ENCODE measurements around the gene CYTIP. TPM values are rescaled to one million over a fixed set of nuclear protein-coding genes. Genes with fewer than 3 reads are reported as not detected.

Gene CYTIP
- not detected for polyA plus RNA-seq (2013, experiment 1 of 4)
- polyA plus RNA-seq (2013, experiment 2 of 4), result not detected
- polyA plus RNA-seq (2013, experiment 3 of 4), result not detected
- 0.12 TPM for polyA plus RNA-seq (2013, experiment 4 of 4)

DNA sequence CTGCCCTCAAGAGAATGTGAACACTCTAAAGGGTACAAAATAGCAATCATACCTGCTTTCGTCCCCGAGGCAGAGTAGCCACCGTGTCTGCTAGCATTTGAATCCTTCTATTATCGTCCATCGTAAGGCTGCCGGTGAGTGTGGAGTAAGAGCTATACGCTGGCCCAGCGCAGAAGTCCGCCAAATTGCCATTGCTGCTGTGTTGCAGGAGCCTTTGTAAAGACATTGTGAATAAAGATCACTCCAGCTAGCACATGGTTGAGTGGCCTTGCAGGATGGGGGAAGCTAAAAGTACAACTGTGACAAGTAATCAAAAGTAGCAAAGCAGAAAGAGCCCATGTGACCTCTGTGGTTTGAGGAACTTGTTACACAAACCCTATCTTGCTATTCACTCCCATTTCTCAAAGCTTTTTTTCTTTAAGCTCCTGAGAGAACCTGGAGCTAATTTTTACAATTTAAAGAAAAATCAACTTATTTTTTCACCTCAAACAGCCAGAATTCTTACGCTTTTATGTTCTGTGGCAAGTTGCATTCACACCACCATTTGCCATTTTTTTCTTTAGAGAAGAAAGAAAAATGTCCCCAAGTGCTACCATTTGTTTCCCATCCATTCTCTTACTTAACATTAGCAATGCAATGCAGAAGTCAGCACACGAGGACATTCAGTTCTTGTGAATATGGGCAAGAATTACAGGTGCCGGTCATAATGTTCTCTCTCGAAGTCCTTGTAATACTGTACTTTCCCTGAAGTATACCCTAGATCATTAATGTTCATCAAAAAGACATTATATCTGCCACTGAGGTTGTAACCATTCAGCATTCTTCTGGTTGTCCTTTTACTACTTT lies at the start of gene CYTIP:
CYTIP (minus strand) TSS at position 295 of the 846 bp plus-strand sequence; CDS start at position 226, 69 bp downstream.
- Histone ChIP-seq H3K4me1 (ENCODE audit: control insufficient read depth, insufficient read depth, low read length) (no peaks in the 10 kb centered on the region), H3K4me3 (ENCODE audit: insufficient read depth, low read depth, low read length) (no peak within 1 kb of the TSS), H3K27ac (ENCODE audit: insufficient read depth, low read depth, low read length, poor library complexity, severe bottlenecking) (no peak within 1 kb of the TSS), H3K27me3 (ENCODE audit: control insufficient read depth, insufficient read depth, low read length, poor library complexity, severe bottlenecking) (no peaks in the 10 kb centered on the region), H3K36me3 (ENCODE audit: control insufficient read depth, insufficient read depth, low read length) (no peaks in the 10 kb centered on the region), H3K9me3 (ENCODE audit: control insufficient read depth, low read length) (no peaks in the 10 kb centered on the region)
- 94% methylated on average over 13 of the region's 13 CpGs for WGBS, 2 experiments

DNA sequence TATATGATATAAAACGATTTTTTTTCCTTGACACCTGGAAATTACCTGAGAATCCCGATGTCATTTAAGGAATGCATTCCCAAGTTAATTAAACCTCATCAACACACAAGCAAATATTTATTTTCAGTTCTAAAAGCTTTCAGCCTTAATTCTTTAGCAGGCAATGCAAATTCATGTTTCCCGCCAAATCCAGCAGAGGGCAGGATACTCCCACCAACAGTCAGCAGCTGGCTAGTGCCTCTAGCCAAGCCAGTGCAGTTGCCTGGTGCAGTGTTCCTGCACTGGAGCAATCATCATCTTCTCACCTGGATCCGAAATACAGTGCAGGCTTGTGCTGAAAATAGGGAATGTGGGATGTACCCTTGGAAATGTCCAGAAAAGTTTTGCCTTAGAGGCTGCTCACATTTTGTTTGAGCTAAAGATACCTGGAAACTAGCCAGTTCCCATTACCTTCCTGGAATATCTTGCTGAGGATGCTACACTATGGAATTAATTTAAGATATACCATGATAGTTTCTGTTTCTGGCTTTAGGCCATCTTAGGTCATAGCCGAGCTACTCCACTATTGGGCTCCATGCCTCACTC lies 48.4 kb upstream of the CYTIP start:
- Histone ChIP-seq H3K27me3 (ENCODE audit: control insufficient read depth, insufficient read depth, low read length, poor library complexity, severe bottlenecking) (no peaks in the 10 kb centered on the region), H3K9me3 (ENCODE audit: control insufficient read depth, low read length) (no peaks in the 10 kb centered on the region), H3K27ac (ENCODE audit: insufficient read depth, low read depth, low read length, poor library complexity, severe bottlenecking) (no peak overlapping the region), H3K36me3 (ENCODE audit: control insufficient read depth, insufficient read depth, low read length) (no peaks in the 10 kb centered on the region), H3K4me1 (ENCODE audit: control insufficient read depth, insufficient read depth, low read length) (no peaks in the 10 kb centered on the region), H3K4me3 (ENCODE audit: insufficient read depth, low read depth, low read length) (no peak overlapping the region)
- WGBS, 2 experiments, result 17% methylated on average over 5 of the region's 5 CpGs

DNA sequence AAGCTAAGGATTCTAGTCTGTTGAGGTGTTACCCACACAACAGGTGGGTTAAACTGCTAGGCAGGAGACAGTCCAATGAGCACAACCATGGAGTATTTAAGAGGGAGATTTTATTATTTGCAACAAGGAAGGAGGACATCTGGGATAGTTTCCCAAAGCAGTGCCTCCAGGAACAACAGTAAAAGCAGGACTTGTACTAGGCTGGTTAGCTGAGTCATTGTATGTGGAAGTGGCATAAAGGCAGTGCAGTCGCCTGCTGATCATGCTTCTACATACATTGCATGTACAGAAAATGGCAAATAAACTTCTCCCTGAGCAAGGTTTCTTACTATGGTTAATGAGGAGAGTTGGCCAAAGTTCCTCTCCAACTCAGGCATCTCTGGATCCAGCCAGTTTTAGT lies 46.1 kb upstream of the CYTIP start:
- WGBS, 2 experiments, result 94 to 100% methylated on average over 1 of the region's 1 CpG
- no peak overlapping the region for H3K4me3 ChIP-seq (ENCODE audit: insufficient read depth, low read depth, low read length)
- H3K9me3 ChIP-seq (ENCODE audit: control insufficient read depth, low read length), result no peaks in the 10 kb centered on the region
- H3K4me1 ChIP-seq (ENCODE audit: control insufficient read depth, insufficient read depth, low read length), result no peaks in the 10 kb centered on the region
- no peaks in the 10 kb centered on the region for H3K27me3 ChIP-seq (ENCODE audit: control insufficient read depth, insufficient read depth, low read length, poor library complexity, severe bottlenecking)
- H3K36me3 ChIP-seq (ENCODE audit: control insufficient read depth, insufficient read depth, low read length), result no peaks in the 10 kb centered on the region
- H3K27ac ChIP-seq (ENCODE audit: insufficient read depth, low read depth, low read length, poor library complexity, severe bottlenecking), result no peak overlapping the region

DNA sequence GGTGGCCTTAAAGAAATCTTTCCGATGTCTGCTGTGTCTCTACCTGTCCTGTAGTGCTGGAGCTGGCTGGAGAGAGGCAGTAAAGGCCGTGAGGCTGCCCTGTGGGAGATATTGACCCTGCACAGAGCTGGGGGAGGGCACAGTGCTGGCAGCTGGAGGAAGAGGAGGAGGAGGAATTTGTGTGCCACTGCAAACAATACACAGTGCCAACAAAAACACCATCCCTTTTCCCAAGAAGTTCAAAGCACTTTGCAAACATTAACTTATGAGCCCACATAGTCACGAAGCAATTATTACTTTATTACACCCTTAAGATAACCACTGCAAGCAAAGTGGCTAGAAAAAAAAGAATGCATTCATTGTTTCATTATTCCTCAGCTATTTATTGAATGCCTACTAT lies 45.0 kb upstream of the CYTIP start:
- no peak overlapping the region for H3K4me3 ChIP-seq (ENCODE audit: insufficient read depth, low read depth, low read length)
- no peaks in the 10 kb centered on the region for H3K27me3 ChIP-seq (ENCODE audit: control insufficient read depth, insufficient read depth, low read length, poor library complexity, severe bottlenecking)
- no peaks in the 10 kb centered on the region for H3K36me3 ChIP-seq (ENCODE audit: control insufficient read depth, insufficient read depth, low read length)
- no peaks in the 10 kb centered on the region for H3K4me1 ChIP-seq (ENCODE audit: control insufficient read depth, insufficient read depth, low read length)
- WGBS, 2 experiments, result 69 to 79% methylated on average over 3 of the region's 3 CpGs
- no peaks in the 10 kb centered on the region for H3K9me3 ChIP-seq (ENCODE audit: control insufficient read depth, low read length)
- H3K27ac ChIP-seq (ENCODE audit: insufficient read depth, low read depth, low read length, poor library complexity, severe bottlenecking), result no peak overlapping the region

DNA sequence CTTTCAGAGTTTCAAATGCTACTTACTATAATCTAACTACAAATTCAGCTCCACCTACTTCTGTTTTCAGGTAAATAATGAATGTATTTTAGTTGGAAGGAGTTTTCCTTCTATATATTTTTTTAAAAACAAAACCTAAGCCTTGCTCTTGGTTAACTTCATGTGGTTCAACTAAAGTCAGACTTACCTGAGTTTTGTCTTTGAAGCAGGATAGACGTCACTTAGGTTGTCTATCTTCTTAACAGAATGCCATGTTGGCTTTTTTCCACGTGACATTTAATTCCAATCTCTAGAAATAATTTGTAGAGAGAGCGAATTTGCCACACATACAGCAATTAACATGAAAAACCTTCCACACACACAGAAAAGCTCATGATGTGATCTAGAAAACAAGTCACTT lies 43.9 kb upstream of the CYTIP start:
- Histone ChIP-seq H3K36me3 (ENCODE audit: control insufficient read depth, insufficient read depth, low read length) (no peaks in the 10 kb centered on the region), H3K27ac (ENCODE audit: insufficient read depth, low read depth, low read length, poor library complexity, severe bottlenecking) (no peak overlapping the region), H3K9me3 (ENCODE audit: control insufficient read depth, low read length) (no peaks in the 10 kb centered on the region), H3K4me3 (ENCODE audit: insufficient read depth, low read depth, low read length) (no peak overlapping the region), H3K27me3 (ENCODE audit: control insufficient read depth, insufficient read depth, low read length, poor library complexity, severe bottlenecking) (no peaks in the 10 kb centered on the region), H3K4me1 (ENCODE audit: control insufficient read depth, insufficient read depth, low read length) (no peaks in the 10 kb centered on the region)
- WGBS, 2 experiments, result 90 to 91% methylated on average over 3 of the region's 3 CpGs

DNA sequence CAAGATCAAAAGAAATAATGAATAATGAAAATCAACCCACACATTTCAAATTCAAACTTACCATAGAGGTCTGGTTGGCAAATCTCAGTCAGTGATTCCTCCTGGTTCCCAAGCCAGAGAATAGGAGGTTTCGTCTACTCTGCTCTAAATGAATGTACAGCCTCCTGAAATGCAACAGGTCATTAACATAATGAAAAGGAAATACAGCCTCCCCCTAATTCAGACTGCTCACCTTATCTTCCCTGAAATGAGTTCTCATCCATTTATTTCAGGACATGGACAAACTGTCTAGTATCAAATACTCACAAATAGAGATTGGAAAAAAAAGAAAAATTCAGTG lies 43.4 kb upstream of the CYTIP start:
- 94 to 95% methylated on average over 1 of the region's 1 CpG for WGBS, 2 experiments
- no peaks in the 10 kb centered on the region for H3K27me3 ChIP-seq (ENCODE audit: control insufficient read depth, insufficient read depth, low read length, poor library complexity, severe bottlenecking)
- H3K27ac ChIP-seq (ENCODE audit: insufficient read depth, low read depth, low read length, poor library complexity, severe bottlenecking), result no peak overlapping the region
- no peaks in the 10 kb centered on the region for H3K36me3 ChIP-seq (ENCODE audit: control insufficient read depth, insufficient read depth, low read length)
- no peaks in the 10 kb centered on the region for H3K4me1 ChIP-seq (ENCODE audit: control insufficient read depth, insufficient read depth, low read length)
- no peaks in the 10 kb centered on the region for H3K9me3 ChIP-seq (ENCODE audit: control insufficient read depth, low read length)
- no peak overlapping the region for H3K4me3 ChIP-seq (ENCODE audit: insufficient read depth, low read depth, low read length)

DNA sequence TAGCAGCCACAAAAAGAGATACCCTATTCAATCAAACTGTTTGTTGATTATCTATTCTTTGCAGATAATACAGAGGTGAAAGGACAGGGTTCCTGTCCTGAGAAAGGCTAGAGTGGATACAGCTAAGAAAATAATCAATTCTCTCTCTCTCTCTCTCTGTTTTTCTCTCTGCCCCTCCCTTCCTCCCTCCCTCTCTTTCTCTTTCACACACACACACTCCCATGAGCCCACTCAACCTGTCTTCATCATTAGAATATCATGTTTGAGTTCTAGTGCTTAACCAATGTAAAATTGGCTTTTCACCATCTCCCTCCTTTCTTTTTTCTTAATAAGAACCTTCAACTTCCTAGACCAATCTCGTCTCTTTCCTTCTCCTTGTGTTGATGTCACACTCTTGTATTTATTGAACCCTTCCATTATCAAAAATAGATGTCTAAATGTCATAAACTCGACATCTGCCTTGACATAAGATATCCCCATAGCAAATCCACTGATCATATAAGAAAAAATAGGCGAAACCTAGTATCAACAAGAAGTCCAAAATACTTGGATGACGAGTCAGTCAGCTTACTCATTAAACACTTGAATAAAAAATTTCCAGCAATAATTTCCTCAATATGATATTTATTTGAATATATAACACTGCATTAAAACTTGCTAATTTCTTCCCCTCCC lies 42.8 kb upstream of the CYTIP start:
- Histone ChIP-seq H3K4me1 (ENCODE audit: control insufficient read depth, insufficient read depth, low read length) (no peaks in the 10 kb centered on the region), H3K27me3 (ENCODE audit: control insufficient read depth, insufficient read depth, low read length, poor library complexity, severe bottlenecking) (no peaks in the 10 kb centered on the region), H3K27ac (ENCODE audit: insufficient read depth, low read depth, low read length, poor library complexity, severe bottlenecking) (no peak overlapping the region), H3K9me3 (ENCODE audit: control insufficient read depth, low read length) (no peaks in the 10 kb centered on the region), H3K36me3 (ENCODE audit: control insufficient read depth, insufficient read depth, low read length) (no peaks in the 10 kb centered on the region), H3K4me3 (ENCODE audit: insufficient read depth, low read depth, low read length) (no peak overlapping the region)
- WGBS, 2 experiments, result 94 to 96% methylated on average over 4 of the region's 4 CpGs

DNA sequence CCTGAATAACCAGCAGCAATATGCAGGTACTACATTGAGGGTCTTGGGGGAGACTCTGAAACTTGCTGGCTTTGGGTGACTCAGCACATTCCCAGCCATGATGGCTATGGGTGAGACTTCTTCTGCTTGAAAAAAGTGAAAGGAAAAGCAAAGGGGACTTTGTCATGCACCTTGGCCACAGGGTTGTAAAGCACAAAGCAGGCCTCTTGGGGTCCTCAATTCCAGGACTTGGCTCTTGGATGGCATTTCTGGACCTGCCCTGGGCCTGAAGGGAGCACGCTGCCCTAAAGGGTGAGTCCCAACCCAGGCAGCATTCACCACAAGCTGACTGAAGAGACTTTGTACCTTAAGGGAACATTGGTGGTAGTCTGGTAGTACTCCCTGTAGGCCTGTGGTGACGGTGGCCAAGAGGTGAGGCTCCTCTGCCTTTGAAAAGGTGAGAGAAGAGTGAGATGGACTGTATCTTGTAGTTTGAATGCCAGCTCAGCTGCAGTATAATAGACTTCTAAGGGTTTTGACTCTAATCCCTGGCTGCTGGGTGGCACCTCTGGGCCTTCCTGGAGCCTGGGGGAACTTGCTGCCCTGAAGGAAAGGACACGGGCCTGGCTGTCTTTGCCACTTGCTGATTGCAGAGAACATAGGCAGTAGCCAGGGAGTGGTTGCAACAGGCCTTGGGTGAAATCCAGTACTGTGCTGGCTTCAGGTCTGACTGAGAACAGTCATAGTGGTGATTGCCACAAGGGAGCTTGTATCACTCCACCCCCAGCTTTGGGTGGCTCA lies 36.5 kb upstream of the CYTIP start:
- 92 to 93% methylated on average over 3 of the region's 3 CpGs for WGBS, 2 experiments
- Histone ChIP-seq H3K4me3 (ENCODE audit: insufficient read depth, low read depth, low read length) (no peak overlapping the region), H3K27me3 (ENCODE audit: control insufficient read depth, insufficient read depth, low read length, poor library complexity, severe bottlenecking) (no peaks in the 10 kb centered on the region), H3K9me3 (ENCODE audit: control insufficient read depth, low read length) (no peaks in the 10 kb centered on the region), H3K36me3 (ENCODE audit: control insufficient read depth, insufficient read depth, low read length) (no peaks in the 10 kb centered on the region), H3K27ac (ENCODE audit: insufficient read depth, low read depth, low read length, poor library complexity, severe bottlenecking) (no peak overlapping the region), H3K4me1 (ENCODE audit: control insufficient read depth, insufficient read depth, low read length) (no peaks in the 10 kb centered on the region)

DNA sequence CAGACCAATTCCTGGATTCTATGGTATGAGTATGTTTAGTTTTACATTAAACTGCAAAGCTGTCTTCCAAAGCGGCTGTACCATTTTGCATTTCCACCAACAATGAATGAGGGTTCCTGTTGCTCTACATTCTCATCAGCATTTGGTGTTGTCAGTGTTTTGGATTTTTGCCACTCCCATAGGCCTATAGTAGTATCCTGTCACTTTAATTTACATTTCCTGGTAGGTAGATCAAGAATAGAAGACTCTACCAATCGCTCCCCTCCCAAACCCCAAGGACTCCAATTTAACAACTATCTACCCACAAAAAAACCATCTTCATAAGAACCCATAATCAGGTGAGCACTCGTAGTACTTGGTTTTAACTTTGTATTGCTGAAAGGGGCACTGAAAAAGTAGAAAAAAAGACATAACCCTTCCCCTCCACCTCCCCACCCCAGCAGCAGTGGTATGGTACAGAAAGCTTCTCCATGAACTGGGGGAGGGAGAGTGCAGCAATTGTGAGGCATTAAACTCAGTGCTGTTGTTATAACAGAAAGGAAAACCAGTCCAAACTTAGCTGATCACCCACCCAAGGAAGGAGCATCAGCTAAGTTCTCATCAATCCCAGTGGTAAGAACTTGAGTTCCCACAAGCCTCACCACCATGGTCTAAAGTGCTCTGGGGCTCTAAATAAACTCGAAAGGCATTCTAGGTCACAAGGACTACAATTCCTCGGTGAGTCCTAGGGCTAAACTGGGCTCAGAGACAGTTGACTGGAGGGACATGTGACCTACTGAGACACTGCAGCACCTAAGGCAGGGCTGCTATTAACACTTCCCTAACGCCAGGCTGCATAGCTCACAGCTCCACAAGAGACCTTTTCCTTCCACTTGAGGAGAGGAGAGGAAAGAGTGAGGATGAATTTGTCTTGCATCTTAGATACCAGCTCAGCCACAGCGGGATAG lies 35.5 kb upstream of the CYTIP start:
- H3K9me3 ChIP-seq (ENCODE audit: control insufficient read depth, low read length), result no peaks in the 10 kb centered on the region
- H3K27me3 ChIP-seq (ENCODE audit: control insufficient read depth, insufficient read depth, low read length, poor library complexity, severe bottlenecking), result no peaks in the 10 kb centered on the region
- no peak overlapping the region for H3K4me3 ChIP-seq (ENCODE audit: insufficient read depth, low read depth, low read length)
- H3K27ac ChIP-seq (ENCODE audit: insufficient read depth, low read depth, low read length, poor library complexity, severe bottlenecking), result no peak overlapping the region
- no peaks in the 10 kb centered on the region for H3K36me3 ChIP-seq (ENCODE audit: control insufficient read depth, insufficient read depth, low read length)
- 91% methylated on average over 6 to 7 of the region's 7 CpGs for WGBS, 2 experiments
- H3K4me1 ChIP-seq (ENCODE audit: control insufficient read depth, insufficient read depth, low read length), result no peaks in the 10 kb centered on the region
